ENCODE results near the gene TMA7B. TPM values are rescaled to one million over a fixed set of nuclear protein-coding genes. Genes with fewer than 3 reads are reported as not detected.

TMA7B gene
- total RNA-seq, 1 donor from 2014 or later = not detected

DNA sequence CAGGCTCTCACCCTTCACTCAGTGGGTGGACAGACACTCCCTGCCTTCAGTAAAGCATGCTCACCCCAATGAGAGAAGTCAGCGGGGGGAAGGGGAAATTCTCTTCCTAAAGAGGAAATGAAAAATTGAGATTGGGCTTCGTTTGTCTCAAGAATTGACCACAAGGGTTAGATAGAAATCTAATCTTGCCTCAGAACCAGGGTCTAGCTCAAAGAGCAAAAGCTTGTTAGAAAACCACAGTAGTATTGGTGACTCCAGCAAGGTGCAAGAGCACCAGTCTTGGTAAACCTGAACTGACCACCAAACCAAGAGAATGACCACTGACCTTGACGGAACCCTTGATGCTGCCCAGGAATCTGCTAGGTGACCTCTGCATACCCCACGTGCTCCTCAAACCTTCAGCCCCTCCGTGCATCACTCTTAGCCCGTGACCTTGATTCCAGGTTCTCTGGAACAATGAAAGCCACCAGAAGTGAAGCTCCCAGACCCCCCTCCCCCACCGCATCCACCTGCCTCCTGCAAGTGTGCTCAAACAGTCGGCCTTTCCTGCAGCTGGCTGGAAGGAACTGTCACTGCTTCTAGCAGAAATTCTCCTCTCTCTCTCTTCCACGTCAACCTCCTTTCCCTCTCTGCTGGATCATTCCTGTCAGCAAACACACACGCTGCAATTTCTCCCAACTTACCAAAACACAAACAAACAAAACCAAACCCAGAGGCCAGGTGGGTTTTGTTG, 3.1 kb upstream of the TMA7B start:
- no peak for DNase-seq (ENCODE audit: low read depth, low spot score)
- no peaks in the 10 kb centered on the region for H3K9me3 Mint-ChIP-seq
- TF ChIP-seq, protein P1, sequence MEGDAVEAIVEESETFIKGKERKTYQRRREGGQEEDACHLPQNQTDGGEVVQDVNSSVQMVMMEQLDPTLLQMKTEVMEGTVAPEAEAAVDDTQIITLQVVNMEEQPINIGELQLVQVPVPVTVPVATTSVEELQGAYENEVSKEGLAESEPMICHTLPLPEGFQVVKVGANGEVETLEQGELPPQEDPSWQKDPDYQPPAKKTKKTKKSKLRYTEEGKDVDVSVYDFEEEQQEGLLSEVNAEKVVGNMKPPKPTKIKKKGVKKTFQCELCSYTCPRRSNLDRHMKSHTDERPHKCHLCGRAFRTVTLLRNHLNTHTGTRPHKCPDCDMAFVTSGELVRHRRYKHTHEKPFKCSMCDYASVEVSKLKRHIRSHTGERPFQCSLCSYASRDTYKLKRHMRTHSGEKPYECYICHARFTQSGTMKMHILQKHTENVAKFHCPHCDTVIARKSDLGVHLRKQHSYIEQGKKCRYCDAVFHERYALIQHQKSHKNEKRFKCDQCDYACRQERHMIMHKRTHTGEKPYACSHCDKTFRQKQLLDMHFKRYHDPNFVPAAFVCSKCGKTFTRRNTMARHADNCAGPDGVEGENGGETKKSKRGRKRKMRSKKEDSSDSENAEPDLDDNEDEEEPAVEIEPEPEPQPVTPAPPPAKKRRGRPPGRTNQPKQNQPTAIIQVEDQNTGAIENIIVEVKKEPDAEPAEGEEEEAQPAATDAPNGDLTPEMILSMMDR (conservative IDR thresholded peaks at IDR 0.05) = no peak
- H3K4me1 Mint-ChIP-seq = peaks cover 13% of the 10 kb centered on the region
- no peaks in the 10 kb centered on the region for H3K36me3 Mint-ChIP-seq (ENCODE audit: low read depth)
- no peak overlapping the region for H3K4me3 Mint-ChIP-seq
- H3K27me3 Mint-ChIP-seq (ENCODE audit: low read depth) = peaks cover 12% of the 10 kb centered on the region
- H3K27ac Mint-ChIP-seq (ENCODE audit: unreplicated experiment) = no peak overlapping the region

DNA sequence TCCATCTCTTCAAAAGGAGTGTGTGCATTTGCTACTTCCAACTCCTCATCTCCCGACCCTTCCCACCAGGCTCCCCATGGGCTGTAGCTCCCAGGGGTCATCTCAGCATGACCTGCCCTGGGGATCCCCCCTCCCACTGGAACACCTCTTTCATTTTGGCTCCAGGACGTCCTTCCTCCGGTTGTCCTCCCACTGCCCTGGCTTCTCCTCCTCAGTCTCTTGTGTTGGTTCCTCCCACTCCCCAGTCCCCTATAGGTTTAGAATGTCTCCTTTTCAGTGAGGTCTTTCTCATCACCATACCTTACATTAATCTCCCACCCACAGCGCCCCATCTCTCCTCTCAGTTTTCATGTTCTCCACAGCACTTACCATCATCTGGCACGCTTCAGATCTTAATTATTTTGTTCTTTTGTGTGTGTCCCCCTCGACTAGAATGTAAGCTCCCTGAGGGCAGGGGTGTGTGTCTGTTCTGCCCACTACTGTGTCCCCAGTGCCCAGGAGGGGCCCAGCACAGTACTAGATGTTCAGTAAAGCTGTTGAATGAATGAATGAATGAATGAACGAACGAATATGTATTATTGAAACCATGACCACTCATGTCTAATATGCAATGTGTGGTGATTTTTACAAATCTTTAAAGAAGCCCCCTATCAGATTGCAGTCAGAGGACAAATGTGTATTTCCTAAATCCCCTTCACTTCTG, 2.0 kb upstream of the TMA7B start:
- no peak overlapping the region for H3K27ac Mint-ChIP-seq (ENCODE audit: unreplicated experiment)
- no peak for DNase-seq (ENCODE audit: low read depth, low spot score)
- TF ChIP-seq, protein P1 (conservative IDR thresholded peaks at IDR 0.05) = no peak
- no peaks in the 10 kb centered on the region for H3K9me3 Mint-ChIP-seq
- H3K27me3 Mint-ChIP-seq (ENCODE audit: low read depth) = peaks cover 12% of the 10 kb centered on the region
- H3K4me3 Mint-ChIP-seq = no peak overlapping the region
- H3K4me1 Mint-ChIP-seq = peaks cover 13% of the 10 kb centered on the region
- H3K36me3 Mint-ChIP-seq (ENCODE audit: low read depth) = no peaks in the 10 kb centered on the region

DNA sequence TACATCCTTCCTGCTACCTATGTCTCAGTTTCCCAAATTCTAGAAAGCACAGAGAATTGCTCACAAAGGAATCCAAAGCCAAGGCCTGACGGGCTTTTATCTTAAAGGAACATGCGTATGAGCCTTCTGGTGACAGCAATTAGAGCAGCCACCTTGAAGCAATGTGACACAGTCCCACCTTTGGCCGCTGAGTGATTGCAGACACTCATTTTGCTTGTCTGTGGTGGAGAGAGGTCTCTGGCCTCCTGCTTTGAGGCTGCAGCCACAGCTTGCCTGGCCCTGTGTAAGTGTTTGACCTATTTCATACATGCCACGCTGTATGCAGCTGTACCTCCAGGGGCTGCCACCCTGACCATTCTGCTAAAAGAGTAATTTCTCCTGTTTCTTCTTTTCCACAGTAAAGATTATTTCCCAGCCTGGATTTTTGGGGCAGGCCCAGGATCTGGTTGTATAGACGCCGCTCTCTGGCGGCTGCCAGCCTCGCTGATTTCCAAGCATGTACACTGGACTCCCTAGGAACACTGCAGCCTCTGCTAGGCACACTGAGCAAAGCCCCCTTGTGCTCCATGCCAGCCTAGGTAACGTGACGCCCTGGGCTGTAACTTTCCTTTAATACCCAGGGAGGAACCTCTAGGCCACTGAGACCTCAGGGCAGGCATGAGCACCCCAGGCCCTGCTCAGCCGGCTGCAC, 1.1 kb upstream of the TMA7B start:
- Mint-ChIP-seq H3K27ac (ENCODE audit: unreplicated experiment) (no peak overlapping the region), H3K36me3 (ENCODE audit: low read depth) (no peaks in the 10 kb centered on the region), H3K4me1 (peaks cover 13% of the 10 kb centered on the region), H3K27me3 (ENCODE audit: low read depth) (peaks cover 12% of the 10 kb centered on the region), H3K9me3 (no peaks in the 10 kb centered on the region), H3K4me3 (no peak overlapping the region)
- TF ChIP-seq, protein P1 (conservative IDR thresholded peaks at IDR 0.05) = no peak
- DNase-seq (ENCODE audit: low read depth, low spot score) = no peak

DNA sequence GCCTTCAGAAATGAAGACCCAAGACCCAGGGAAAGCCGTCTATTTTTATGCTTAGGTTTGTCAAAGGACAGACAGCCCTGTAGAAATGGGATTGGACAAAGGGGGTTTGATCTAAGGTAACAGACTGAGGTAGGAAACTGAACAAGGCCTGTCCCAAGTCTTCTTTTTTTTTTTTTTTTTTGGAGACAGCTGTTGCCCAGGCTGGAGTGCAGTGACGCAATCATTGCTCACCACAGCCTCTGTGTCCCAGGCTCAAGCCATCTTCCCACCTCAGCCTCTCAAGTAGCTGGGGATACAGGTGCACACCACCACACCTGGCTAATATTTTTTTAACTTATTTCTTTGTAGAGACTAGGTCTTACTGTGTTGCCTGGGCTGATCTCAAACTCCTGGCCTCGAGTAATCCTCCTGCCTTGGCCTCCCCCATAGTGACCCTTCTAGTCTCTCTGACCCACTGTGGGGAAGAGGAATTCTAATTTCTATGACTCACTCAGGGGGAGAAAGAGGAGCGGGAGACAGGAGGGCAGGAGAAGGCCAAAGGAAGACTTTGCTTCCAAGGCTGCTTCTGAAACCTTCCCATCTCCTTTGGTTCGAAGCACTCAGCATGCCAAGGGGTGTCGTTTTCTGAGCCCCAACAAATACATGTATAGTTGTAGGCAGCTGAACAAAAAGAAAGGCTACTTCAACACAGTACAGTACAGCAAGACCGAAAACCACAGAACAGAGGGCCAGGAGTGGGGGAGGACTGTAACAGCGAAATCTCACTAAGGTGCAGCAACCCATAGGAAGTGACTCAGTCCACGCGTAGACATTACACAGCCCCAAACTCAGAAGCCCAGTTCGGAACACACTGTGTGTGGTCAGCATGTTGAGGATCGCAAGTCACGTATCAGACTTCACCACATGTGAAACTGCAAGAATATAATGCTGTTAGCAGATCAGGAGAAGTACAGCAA, 872 bp downstream of the TMA7B start:
- Mint-ChIP-seq H3K4me3 (no peak overlapping the region), H3K9me3 (no peaks in the 10 kb centered on the region), H3K27ac (ENCODE audit: unreplicated experiment) (no peak overlapping the region), H3K36me3 (ENCODE audit: low read depth) (no peaks in the 10 kb centered on the region), H3K4me1 (peaks cover 13% of the 10 kb centered on the region), H3K27me3 (ENCODE audit: low read depth) (peaks cover 12% of the 10 kb centered on the region)
- DNase-seq (ENCODE audit: low read depth, low spot score) = no peak
- TF ChIP-seq, protein P1 (conservative IDR thresholded peaks at IDR 0.05) = no peak

DNA sequence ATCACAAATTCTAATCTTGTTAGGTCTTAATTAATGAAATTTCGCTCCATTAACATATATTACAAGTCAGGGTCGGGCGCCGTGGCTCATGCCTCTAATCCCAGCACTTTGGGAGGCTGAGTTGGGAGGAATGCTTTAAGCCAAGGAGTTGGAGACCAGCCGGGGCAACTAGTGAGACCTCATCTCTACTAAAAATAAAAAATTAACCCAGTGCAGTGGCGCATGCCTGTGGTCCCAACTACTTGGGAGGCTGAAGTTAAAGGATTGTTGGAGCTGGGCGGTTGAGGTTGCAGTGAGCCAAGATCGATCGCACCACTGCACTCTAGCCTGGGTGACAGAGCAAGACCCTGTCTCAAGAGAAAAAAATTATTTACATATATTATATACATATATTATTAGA, 1.9 kb downstream of the TMA7B start:
- no peak overlapping the region for H3K27ac Mint-ChIP-seq (ENCODE audit: unreplicated experiment)

More for the DNA sequence above, 1.9 kb downstream of the TMA7B start:
- DNase-seq (ENCODE audit: low read depth, low spot score) = no peak
- Mint-ChIP-seq H3K9me3 (no peaks in the 10 kb centered on the region), H3K4me3 (no peak overlapping the region), H3K36me3 (ENCODE audit: low read depth) (no peaks in the 10 kb centered on the region), H3K27me3 (ENCODE audit: low read depth) (peaks cover 12% of the 10 kb centered on the region), H3K4me1 (peaks cover 13% of the 10 kb centered on the region)
- TF ChIP-seq, protein P1 (conservative IDR thresholded peaks at IDR 0.05) = no peak

Data from neural crest cell (in vitro differentiated cells).